ENCODE data around the gene FBN1. TPM values are rescaled to one million over a fixed set of nuclear protein-coding genes. Genes with fewer than 3 reads are reported as not detected.

FBN1 gene
- total RNA-seq, 1 donor: 984 TPM

DNA sequence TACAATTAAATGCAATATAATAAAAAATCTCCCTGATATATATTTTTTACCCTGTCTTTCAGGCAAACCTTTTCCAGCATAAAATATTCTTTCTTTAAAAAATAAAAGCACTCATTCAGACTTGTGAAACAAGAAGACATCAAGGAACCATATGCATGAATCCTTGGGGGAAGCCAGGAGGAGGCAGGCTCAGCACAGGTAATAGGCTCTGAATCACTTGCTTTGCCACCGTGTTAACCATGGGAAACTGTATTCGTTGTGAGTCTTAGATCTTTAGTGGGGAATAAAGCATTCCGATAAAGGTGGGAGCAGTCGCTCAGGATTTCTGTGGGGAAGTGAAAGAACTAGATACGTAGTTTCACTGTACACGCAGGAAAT lies 42.4 kb downstream of the FBN1 start:
- no peak for DNase-seq (ENCODE audit: low read depth)

DNA sequence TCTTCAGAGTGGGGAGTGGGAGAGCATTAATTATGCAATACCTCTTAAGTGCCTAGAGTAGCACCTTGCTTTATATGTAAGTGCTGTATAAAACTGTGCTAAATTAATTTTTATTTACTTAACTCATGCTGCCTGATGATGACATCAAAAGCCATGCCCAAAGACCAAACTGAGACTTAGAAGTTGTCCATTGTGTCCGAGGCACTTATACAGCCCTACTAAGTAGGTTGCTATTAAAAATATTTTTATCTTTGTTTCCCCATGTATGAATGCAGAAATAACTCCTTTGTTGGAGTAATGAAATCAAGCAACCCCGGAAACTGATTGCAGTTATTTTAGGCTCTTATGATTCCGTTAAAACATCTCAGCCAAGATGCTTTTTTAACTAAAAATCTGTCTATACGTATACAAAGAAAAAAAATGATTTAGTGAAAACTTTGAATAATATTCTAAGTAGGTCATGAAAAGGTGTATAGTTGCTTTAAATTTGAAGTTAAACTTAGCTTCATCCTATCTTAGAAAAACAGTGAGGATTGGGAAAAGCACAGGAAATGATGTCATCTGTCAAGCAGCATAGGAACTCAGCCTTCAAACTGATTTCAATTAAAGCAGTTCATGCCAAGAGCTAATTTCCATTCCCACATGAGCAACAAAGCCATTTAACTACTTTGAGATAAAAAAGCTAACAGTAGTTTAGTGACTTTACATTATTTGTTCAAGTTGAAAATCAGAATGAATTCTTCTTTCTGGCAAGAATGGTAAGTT lies 43.0 kb downstream of the FBN1 start:
- DNase-seq (ENCODE audit: low read depth): peak; percentile 90
- no peak for TF ChIP-seq CTCF (IDR thresholded peaks at IDR 0.05; ENCODE audit: insufficient read depth, low read length)
- H3K4me3 ChIP-seq (ENCODE audit: low read depth, low read length): no peak overlapping the region

More for the DNA sequence above, 42.4 kb downstream of the FBN1 start:
- H3K4me3 ChIP-seq (ENCODE audit: low read depth, low read length): no peak overlapping the region
- TF ChIP-seq CTCF (IDR thresholded peaks at IDR 0.05; ENCODE audit: insufficient read depth, low read length): no peak

GRCh38 chr15:48601095-48601494 lies 44.4 kb downstream of the FBN1 start:
- no peak overlapping the region for H3K4me3 ChIP-seq (ENCODE audit: low read depth, low read length)
- DNase-seq (ENCODE audit: low read depth): no peak
- TF ChIP-seq CTCF (IDR thresholded peaks at IDR 0.05; ENCODE audit: insufficient read depth, low read length): no peak

DNA sequence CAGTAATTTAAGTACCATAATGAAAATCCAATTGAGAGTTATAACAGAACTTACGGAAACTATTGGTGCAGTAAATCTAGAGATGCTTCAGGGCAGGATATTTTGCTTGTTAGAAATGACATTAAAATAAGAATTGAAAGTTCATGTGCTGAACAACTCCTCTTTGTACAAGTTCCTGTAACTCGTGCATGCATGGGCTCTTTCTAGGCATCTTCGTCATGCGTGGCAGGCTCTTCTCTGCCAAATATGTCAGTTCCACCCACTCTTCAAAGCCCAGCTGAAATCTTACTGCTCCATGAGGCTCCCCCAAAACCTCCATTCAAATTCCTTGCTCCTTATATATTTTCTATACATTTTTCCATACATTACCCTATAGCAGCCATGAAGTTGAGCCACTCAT lies 48.7 kb downstream of the FBN1 start:
- no peak overlapping the region for H3K4me3 ChIP-seq (ENCODE audit: low read depth, low read length)
- DNase-seq (ENCODE audit: low read depth): no peak
- TF ChIP-seq CTCF (IDR thresholded peaks at IDR 0.05; ENCODE audit: insufficient read depth, low read length): no peak

GRCh38 chr15:48596415-48596814 lies 49.1 kb downstream of the FBN1 start:
- H3K4me3 ChIP-seq (ENCODE audit: low read depth, low read length): no peak overlapping the region
- DNase-seq (ENCODE audit: low read depth): no peak
- no peak for TF ChIP-seq CTCF (IDR thresholded peaks at IDR 0.05; ENCODE audit: insufficient read depth, low read length)

- DNase-seq (ENCODE audit: low read depth): no peak
- no peak overlapping the region for H3K4me3 ChIP-seq (ENCODE audit: low read depth, low read length)
- no peak for TF ChIP-seq CTCF (IDR thresholded peaks at IDR 0.05; ENCODE audit: insufficient read depth, low read length)
These were observed 49.5 kb downstream of the FBN1 start for GRCh38 chr15:48595981-48596380.

DNA sequence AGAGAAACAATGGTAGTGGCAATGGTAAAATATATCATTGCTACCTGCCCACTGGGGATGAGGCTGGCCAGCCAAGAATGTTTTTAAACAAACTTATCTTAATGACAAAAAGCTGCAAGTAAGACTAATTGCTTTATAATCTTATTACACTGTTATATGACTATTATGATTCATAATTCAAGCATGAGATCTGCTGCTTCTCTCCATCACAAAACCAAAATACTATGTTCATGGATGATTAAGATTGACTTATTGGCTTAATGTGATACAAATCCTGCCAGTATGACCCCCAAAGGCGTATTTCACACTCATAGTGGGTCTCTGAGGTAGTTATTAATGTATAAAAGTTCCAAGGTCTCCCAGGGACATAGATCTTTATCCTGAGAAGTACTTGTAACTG lies 52.6 kb downstream of the FBN1 start:
- peak; percentile 73 for DNase-seq (ENCODE audit: low read depth)
- no peak for TF ChIP-seq CTCF (IDR thresholded peaks at IDR 0.05; ENCODE audit: insufficient read depth, low read length)
- H3K4me3 ChIP-seq (ENCODE audit: low read depth, low read length): no peak overlapping the region

All from fibroblast of the aortic adventitia (primary cell).